ENCODE measurements around the gene ERBB2. TPM values are rescaled to one million over a fixed set of nuclear protein-coding genes. Genes with fewer than 3 reads are reported as not detected.

The ERBB2 gene
- total RNA-seq, 1 donor from 2014 or later, result 14.5 TPM

GRCh38 chr17:39667945-39668924 is 31.6 kb upstream of the ERBB2 start, which contains the start of gene PNMT:
Gene PNMT (plus strand): TSS chr17:39668453. CDS start chr17:39668476, 23 bp downstream.
- peaks cover 8% of the 10 kb centered on the region for H3K27me3 Mint-ChIP-seq (ENCODE audit: unreplicated experiment)
- no peaks in the 10 kb centered on the region for H3K36me3 Mint-ChIP-seq (ENCODE audit: unreplicated experiment)
- H3K9me3 Mint-ChIP-seq (ENCODE audit: unreplicated experiment), result peaks cover 4% of the 10 kb centered on the region
- TF ChIP-seq, protein P1, sequence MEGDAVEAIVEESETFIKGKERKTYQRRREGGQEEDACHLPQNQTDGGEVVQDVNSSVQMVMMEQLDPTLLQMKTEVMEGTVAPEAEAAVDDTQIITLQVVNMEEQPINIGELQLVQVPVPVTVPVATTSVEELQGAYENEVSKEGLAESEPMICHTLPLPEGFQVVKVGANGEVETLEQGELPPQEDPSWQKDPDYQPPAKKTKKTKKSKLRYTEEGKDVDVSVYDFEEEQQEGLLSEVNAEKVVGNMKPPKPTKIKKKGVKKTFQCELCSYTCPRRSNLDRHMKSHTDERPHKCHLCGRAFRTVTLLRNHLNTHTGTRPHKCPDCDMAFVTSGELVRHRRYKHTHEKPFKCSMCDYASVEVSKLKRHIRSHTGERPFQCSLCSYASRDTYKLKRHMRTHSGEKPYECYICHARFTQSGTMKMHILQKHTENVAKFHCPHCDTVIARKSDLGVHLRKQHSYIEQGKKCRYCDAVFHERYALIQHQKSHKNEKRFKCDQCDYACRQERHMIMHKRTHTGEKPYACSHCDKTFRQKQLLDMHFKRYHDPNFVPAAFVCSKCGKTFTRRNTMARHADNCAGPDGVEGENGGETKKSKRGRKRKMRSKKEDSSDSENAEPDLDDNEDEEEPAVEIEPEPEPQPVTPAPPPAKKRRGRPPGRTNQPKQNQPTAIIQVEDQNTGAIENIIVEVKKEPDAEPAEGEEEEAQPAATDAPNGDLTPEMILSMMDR (IDR thresholded peaks at IDR 0.05; ENCODE audit: partially characterized antibody, unreplicated experiment), result peak; percentile 66
- H3K27ac Mint-ChIP-seq (ENCODE audit: unreplicated experiment), result no peak within 1 kb of the TSS
- H3K4me1 Mint-ChIP-seq (ENCODE audit: low read depth, unreplicated experiment), result peaks cover 4% of the 10 kb centered on the region
- H3K4me3 Mint-ChIP-seq (ENCODE audit: unreplicated experiment), result peak within 1 kb of the TSS; percentile 30
- DNase-seq, result peak; percentile 86

DNA sequence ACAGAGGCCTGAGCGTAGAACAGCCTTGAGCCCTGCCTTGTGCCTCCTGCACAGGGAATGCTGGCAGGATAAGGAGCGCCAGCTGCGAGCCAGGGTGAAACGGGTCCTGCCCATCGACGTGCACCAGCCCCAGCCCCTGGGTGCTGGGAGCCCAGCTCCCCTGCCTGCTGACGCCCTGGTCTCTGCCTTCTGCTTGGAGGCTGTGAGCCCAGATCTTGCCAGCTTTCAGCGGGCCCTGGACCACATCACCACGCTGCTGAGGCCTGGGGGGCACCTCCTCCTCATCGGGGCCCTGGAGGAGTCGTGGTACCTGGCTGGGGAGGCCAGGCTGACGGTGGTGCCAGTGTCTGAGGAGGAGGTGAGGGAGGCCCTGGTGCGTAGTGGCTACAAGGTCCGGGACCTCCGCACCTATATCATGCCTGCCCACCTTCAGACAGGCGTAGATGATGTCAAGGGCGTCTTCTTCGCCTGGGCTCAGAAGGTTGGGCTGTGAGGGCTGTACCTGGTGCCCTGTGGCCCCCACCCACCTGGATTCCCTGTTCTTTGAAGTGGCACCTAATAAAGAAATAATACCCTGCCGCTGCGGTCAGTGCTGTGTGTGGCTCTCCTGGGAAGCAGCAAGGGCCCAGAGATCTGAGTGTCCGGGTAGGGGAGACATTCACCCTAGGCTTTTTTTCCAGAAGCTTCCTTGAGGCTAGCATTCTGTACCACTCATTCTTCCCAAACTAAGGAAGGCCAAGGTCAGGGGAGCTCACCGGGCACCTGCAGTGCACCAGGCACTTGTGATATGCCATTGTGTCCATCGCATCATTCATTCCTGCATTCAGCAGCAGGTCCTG is 29.7 kb upstream of the ERBB2 start:
- Mint-ChIP-seq H3K27ac (ENCODE audit: unreplicated experiment) (no peak overlapping the region), H3K9me3 (ENCODE audit: unreplicated experiment) (peaks cover 4% of the 10 kb centered on the region), H3K4me3 (ENCODE audit: unreplicated experiment) (no peak overlapping the region), H3K36me3 (ENCODE audit: unreplicated experiment) (no peaks in the 10 kb centered on the region), H3K4me1 (ENCODE audit: low read depth, unreplicated experiment) (no peaks in the 10 kb centered on the region), H3K27me3 (ENCODE audit: unreplicated experiment) (peaks cover 8% of the 10 kb centered on the region)
- DNase-seq, result no peak
- TF ChIP-seq, protein P1 (IDR thresholded peaks at IDR 0.05; ENCODE audit: partially characterized antibody, unreplicated experiment), result no peak

GRCh38 chr17:39670746-39671145 is 29.1 kb upstream of the ERBB2 start:
- Mint-ChIP-seq H3K36me3 (ENCODE audit: unreplicated experiment) (no peaks in the 10 kb centered on the region), H3K27me3 (ENCODE audit: unreplicated experiment) (peaks cover 8% of the 10 kb centered on the region), H3K27ac (ENCODE audit: unreplicated experiment) (no peak overlapping the region), H3K4me3 (ENCODE audit: unreplicated experiment) (no peak overlapping the region), H3K4me1 (ENCODE audit: low read depth, unreplicated experiment) (no peaks in the 10 kb centered on the region), H3K9me3 (ENCODE audit: unreplicated experiment) (peaks cover 4% of the 10 kb centered on the region)
- no peak for DNase-seq
- TF ChIP-seq, protein P1 (IDR thresholded peaks at IDR 0.05; ENCODE audit: partially characterized antibody, unreplicated experiment), result no peak

DNA sequence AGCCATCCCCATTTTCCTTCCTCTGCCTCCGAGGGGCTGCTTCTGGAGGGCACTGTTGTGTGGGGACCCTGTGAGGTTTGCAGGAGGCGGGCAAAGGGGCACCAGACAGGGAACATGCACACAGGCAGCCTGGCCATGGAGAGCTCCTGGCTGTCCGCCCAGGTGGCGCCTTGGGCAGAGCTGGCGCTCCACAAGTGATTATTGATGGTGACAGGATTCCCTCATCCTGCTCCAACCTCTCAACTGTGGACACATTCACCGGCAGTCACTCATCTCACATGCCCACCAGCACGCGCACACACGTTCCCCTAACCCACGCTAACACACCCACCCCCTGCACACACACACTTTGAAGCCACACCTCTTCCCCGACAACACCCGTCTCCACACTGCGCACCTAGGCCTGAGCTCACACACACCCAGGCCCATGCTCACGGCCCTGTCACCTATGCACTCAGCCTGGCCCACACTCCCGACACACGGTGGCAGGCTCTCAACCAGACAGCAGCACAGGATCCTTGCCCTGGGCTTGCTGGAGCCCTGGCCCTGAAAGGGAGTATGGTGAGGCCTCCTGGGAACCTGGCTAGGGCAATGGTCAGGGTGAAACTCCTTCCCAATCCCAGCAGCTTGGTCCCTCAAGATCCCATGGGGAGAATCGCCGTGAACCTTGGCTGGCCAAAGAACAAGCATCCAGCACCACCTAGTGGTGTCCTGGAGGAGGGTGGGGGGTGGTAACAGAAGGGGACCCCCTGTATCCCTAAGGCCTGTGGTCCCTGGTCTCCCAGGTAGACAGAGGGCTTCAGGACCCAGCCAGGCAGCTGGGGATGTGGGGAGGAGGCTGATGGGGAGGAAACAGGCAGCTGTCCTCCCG is 28.0 kb upstream of the ERBB2 start:
- Mint-ChIP-seq H3K9me3 (ENCODE audit: unreplicated experiment) (peaks cover 4% of the 10 kb centered on the region), H3K27ac (ENCODE audit: unreplicated experiment) (no peak overlapping the region), H3K36me3 (ENCODE audit: unreplicated experiment) (no peaks in the 10 kb centered on the region), H3K4me1 (ENCODE audit: low read depth, unreplicated experiment) (no peaks in the 10 kb centered on the region), H3K4me3 (ENCODE audit: unreplicated experiment) (no peak overlapping the region), H3K27me3 (ENCODE audit: unreplicated experiment) (peaks cover 7% of the 10 kb centered on the region)
- TF ChIP-seq, protein P1 (IDR thresholded peaks at IDR 0.05; ENCODE audit: partially characterized antibody, unreplicated experiment), result peak; percentile 38
- peak; percentile 69 for DNase-seq
